ENCODE data around the gene MGLL.

Gene MGLL

GRCh38 chr3:127777332-127777731, 45.0 kb downstream of the MGLL start:
- FAIRE-seq (no peak), DNase-seq (ENCODE audit: extremely low spot score, insufficient read length, low read depth) (no peak)

DNA sequence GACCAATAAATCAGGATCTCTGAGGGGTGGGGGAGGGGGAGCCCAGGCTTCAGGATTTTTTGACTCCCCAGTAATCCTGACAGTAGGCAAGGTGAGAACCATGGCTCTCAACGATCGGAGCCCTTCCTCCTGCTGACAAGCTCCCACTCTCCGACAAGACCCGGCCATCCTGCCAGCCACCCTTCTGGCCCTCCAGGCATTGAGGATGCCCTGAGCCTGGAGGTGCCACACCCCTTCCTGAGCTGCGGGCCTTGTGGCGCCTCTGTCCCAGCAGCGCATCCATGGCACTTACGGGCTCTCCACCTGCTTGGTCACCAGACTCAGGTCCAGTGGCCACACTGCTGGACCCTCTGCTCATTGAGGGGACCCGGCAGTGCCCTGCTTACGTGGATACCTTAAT, 46.0 kb downstream of the MGLL start:
- FAIRE-seq (no peak), DNase-seq (ENCODE audit: extremely low spot score, insufficient read length, low read depth) (no peak)

DNA sequence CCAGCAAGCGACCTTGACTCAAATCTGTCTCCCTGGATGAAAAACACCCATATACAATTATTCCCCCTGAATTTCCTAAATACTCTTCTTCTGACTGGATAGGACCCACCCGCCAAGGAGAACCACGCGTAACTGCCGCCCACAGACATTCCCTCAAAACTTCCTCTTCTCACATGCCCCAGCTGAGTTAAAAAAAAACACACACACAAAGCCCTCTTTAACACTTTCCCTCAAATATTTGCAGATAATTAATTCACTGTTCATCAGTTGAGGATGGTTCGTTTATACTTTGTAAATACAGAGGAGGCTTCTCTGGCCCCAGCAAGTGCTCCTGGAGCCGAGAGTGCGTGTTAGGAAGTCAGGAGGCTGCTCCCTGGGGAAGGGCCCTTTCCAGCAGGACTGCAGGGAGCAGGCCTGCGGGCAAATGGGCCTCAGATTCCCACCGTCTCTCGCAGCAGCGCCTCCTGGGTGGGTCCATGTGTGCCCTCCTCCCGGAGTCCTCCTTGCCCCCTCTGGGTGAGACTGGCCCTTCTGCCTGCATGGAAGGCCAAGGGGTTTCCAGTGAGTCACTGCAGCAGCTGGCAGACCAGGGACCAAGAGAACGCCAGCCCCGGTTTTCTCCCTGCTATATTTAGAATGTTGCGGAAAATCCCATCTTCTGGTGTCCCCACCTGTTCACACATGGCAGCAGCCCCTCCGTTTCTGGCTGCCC, 46.8 kb downstream of the MGLL start:
- DNase-seq (ENCODE audit: extremely low spot score, insufficient read length, low read depth): no peak
- FAIRE-seq: peak; percentile 74

DNA sequence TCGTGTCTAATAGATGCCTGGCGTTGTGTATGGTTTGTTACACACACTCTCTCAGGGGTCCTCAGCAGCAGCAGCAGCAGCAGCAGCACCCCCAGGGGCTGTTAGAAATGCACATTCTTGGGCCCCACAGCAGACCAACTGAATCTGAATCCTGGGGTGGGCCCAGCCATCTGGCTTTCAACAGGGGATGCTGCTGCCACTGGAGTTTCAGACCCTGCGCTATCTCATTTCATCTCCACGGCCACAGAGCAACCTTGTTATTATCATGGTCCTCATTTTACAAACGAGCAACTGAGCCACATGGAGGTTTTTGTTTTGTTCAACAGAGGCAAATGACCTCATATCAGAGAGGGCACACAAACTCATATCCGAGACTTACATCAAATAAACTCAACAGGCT, 47.7 kb downstream of the MGLL start:
- FAIRE-seq (no peak), DNase-seq (ENCODE audit: extremely low spot score, insufficient read length, low read depth) (no peak)

DNA sequence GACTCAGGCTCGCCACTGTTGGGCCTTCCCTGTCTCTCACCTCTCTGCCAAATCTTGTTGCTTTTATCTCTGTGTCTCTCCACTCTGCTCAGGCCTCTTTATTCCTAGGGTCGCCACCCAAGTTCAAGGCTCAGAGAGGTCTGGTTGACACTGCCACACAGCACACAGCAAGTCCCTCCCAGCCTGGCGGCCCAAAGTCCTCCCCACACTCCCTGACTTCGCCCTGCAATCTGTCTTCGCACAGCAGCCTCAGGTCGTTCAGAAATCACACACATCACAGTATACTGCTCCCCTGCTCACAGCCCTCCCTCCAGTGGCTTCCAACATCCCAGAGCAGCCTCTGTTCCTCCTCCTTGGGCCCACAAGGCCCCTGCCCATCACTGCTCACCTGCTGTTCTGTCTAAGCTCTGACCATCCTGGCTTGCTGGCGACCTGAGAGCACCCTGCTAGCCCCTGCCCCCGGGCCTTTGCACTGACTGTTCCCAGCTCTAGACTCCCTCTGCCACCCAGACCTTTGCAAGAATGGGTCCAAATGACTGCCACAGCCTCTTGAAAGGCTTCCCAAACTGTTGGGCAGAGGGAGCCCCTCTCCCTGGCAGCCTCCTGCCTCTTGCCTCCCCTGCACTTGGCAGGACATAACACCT, 48.4 kb downstream of the MGLL start:
- FAIRE-seq: no peak
- no peak for DNase-seq (ENCODE audit: extremely low spot score, insufficient read length, low read depth)

DNA sequence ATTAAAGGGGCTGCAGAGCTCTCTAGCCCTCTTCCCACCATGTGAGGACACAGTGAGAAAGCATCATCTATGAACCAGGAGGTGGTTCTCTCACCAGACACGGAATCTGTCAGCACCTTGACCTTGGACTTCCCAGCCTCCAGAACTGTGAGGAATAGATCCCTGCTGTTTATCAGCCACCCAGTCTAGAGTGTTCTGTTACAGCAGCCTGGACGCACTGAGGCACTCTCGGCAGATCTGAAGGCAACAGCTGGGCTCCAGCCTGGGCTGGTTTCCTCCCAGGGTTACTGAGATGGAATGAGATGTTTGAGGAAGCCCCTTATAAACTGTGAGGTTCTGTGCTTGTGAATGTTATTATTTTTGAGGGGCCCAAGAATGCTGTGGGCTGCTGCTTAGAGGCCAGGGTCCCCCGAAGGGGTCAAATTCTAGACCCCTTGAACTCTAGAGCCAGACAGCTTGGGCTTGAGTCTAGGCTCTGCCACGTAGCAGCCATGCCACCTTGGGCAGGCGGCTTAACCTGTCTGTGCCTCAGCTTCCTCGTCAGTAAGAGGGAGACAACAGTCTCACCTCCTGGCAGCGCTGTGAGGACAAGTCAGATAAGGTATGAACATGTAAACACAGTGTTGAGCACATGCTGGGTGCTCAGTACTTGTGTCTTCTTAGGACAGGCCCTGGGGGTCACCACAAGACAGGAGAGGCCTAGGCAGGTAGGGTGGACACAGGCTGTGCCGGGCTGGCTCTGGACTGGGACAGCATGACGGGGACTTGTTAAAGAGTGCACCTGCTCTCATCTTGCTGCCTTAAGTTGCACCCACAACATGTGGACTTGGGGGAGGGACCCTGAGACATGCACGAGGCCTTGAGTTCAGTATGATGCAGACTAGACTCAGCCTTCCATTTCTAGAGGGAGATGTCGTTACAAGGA, 49.2 kb downstream of the MGLL start:
- DNase-seq (ENCODE audit: extremely low spot score, insufficient read length, low read depth) (no peak), FAIRE-seq (no peak)

GRCh38 chr3:127772273-127772672, 50.0 kb downstream of the MGLL start:
- DNase-seq (ENCODE audit: extremely low spot score, insufficient read length, low read depth) (no peak), FAIRE-seq (no peak)

DNA sequence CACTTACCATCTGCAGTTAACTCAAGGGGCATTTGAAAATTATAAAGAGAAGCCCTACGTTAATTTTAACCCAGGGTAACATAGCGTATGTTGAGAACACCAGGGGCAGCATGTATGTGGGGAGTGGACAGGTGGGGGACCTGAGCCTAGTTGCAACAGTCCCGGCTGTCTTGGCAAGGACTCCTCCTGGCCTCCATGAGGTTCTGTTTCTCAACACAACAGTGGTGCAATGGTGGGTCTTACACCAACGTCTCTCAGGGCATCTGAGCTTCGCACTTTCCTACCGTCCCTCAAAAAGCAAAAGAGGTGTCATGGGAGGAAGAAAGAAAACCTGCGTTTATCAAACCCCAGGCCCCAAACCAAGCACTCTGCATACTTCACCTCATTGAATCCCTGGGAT, 50.6 kb downstream of the MGLL start:
- FAIRE-seq (no peak), DNase-seq (ENCODE audit: extremely low spot score, insufficient read length, low read depth) (no peak)

GRCh38 chr3:127770671-127771355, 51.5 kb downstream of the MGLL start:
- FAIRE-seq (no peak), DNase-seq (ENCODE audit: extremely low spot score, insufficient read length, low read depth) (no peak)

DNA sequence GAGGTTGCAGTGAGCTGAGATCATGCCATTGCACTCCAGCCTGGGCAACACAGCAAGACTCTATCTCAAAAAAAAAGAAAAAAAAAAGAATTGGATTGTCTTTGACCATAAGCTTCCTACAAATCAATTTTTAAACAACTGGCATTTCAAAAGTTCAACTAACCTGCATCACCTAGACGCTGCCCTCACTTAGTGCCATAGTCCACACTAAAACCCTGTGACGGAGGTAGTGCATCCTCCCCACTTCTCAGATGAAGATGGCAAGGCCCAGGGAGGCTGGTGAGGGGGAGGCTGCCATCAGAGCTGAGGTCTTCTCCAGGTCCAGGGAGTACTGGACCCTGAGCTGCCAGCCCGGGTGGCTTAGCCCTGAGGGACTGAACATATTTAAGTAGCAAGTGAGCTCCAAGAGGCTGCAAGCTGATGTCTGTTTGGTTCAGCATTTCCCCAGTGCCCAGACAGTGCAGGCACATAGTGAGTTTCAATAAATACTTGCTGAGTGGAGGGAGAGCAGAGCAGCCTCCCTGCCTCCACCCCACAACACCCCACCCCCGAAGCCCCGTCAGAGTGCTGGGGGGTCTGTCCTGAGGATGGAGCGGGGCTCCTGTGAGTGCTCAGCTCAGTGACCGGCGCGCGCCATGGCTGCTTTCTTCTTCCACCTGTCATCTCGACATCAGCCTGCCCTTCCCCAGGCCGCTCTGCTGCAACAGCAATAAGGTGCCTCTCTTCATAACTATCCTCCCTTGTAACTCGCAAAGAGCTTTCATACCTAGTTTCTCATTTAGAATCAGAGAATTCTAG, 52.8 kb downstream of the MGLL start:
- FAIRE-seq (no peak), DNase-seq (ENCODE audit: extremely low spot score, insufficient read length, low read depth) (no peak)

DNA sequence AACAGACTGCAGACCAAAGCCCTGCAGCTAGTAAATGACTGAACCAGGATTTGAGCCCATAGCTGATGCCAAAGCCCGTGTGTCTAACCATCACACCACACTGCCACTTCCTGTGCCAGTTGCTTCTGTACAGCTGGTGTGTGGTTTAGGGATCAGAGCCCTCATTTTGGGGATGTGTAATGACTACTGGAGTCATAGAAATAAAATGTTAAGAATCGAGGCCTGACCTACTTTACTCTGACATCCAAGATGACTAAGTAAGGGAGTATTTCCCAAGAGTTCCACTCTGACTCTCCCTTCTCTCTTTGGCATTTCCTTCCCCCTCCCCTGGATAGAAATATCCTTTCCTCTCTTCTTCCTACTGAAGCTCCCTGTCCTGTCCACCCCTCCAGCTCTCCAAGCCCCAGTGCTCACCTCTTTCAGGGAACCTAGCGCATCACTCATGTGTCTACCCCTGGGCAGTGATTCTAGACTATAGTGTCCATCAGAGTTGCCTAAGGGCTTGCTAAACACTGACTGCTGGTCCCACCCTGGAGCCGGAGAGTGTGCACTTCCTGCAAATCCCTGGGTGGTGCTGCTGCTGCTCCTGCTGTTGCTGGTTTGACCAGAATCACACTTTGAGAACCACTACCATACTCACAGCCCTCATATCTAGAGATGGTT, 53.8 kb downstream of the MGLL start:
- FAIRE-seq (no peak), DNase-seq (ENCODE audit: extremely low spot score, insufficient read length, low read depth) (no peak)

DNA sequence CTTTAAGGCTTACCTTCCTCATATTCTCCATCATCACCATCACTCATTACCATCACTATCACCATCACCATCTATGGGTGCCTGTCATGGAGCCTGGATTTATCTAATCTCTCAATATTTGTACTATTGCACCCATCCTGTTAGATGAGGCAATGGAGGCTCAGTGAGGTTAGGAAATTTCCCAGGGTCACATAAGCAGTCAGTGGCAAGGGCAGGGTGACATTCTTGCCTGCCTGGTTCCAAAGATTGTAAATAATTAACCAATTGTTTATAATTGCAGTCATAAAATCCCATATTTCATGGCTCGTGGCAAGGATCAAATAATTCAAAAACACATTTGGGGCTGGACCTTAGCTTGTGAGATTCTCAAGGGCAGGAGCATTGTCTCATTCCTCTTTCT, 55.2 kb downstream of the MGLL start:
- DNase-seq (ENCODE audit: extremely low spot score, insufficient read length, low read depth): no peak
- peak; percentile 33 for FAIRE-seq

DNA sequence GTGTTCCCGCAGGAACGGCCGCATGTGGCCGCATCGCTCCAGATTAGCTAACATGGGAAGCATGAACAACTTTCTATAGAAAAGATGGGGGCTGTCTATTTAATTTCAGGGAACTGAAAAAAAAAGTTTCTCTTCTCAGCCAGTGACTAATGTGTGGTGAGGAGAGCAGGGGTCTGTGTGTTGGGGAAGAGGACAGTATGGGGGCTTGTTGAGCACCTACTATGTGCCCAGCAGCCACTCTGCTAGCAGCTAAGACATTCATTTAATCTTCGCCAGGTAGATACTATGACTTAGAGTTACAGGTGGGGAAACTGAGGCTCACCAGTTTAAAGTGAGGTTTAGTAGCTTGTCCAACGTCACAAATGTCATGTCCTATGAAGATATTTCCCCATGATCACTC, 56.6 kb downstream of the MGLL start:
- FAIRE-seq: no peak
- DNase-seq (ENCODE audit: extremely low spot score, insufficient read length, low read depth): no peak

DNA sequence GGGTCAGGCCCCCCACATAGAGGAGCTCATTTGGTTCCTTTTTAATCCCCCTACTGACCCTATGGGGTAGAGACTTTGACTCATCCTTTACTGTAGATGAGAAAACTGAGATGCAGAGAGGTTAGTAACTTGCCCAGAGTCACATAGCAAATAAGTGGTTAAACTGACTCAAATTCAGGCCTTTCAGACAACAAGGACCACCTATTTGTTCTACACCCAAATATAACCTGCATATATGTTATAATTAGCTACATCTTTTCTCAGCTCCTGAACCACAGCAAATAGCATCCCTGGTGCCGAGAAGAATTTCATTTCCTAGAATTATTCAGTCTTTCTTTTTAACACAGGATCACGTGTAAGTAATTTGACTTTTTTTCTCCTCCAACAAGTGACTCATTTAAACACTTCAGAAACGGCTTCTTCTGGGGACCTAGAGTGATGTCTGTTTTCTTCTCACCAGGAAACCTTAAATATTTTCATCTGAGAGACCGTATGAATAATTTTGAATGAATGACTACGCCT, 57.4 kb downstream of the MGLL start:
- DNase-seq (ENCODE audit: extremely low spot score, insufficient read length, low read depth): no peak
- peak; percentile 85 for FAIRE-seq

DNA sequence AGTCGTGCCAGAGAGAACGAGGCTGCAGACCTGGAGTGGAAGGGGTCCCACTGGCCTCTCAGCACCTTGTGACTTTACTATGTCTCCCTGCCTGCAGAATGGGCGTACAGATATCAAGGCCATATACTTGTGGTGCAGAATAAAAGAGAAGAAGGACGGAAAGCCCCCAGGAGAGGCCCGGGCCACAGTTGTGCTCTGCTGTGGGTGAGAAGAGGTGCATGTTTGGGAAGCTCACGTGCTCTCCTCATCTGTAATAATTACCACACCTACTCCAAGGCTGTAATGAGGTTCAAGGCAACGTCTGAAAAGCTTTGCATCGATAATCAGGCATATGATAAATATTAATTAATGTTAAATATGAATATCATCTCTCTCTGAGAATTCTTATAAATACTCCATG, 58.0 kb downstream of the MGLL start:
- peak; percentile 67 for FAIRE-seq
- no peak for DNase-seq (ENCODE audit: extremely low spot score, insufficient read length, low read depth)

DNA sequence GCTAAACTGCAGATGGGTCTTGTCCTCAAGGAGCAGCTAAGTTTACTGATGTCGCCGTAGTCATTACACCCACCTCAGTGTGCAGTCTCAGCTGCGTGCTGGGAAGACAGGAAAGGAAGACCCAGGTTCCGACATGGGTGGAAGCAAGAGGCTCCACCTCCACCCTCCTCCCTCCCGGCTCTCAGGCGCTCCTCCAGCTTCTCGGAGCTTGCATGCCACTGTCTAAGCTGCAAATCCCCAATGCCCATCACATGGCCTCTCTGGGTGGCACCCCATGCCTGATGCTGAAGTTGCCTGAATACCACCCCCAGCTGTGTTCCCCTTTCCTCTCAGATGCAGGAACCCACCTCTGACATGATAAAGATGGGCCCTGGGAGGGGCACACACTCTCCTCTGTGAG, 58.5 kb downstream of the MGLL start:
- DNase-seq (ENCODE audit: extremely low spot score, insufficient read length, low read depth): no peak
- no peak for FAIRE-seq

- peak; percentile 39 for FAIRE-seq
- DNase-seq (ENCODE audit: extremely low spot score, insufficient read length, low read depth): no peak
Measured at GRCh38 chr3:127763337-127763736, 59.0 kb downstream of the MGLL start.

DNA sequence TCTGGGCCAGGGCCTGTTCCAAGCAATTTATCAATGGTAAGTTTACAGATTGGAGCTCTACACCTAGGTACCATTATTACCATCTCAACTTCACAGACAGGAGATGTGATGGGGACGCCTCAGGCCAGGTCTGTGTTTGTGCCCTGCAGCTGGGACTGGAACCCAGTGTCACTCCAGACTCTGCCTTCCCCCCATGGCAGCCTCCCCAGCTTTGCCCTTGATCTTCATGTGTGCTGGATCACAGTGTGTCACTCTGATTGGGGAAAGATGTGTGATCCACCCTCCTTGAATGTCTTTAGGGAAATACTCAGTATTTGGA, 59.6 kb downstream of the MGLL start:
- FAIRE-seq: no peak

More for the DNA sequence above, 59.6 kb downstream of the MGLL start:
- no peak for DNase-seq (ENCODE audit: extremely low spot score, insufficient read length, low read depth)
